Endothelial cell (in vitro differentiated cells): Measurements from ENCODE around the gene SLC8A1. TPM values are rescaled to one million over a fixed set of nuclear protein-coding genes. Genes with fewer than 3 reads are reported as not detected.

Experiments used
- DNase-seq: peaks from one replicate; pipeline ENCODE4 v3.0.0; 2021; ENCODE audit warnings: low spot score
- H3K27ac Mint-ChIP-seq: one replicate; pipeline ENCODE4 v1.8.0; 2021; ENCODE audit warnings: mixed read lengths, inconsistent platforms; ENCODE audit not compliant: unreplicated experiment
- H3K27me3 Mint-ChIP-seq: one replicate; pipeline ENCODE4 v1.8.0; 2021; ENCODE audit warnings: mild to moderate bottlenecking, moderate library complexity, mixed read lengths, inconsistent platforms; ENCODE audit not compliant: unreplicated experiment
- H3K36me3 Mint-ChIP-seq: one replicate; pipeline ENCODE4 v1.8.0; 2021; ENCODE audit warnings: mild to moderate bottlenecking, low read depth, mixed read lengths, inconsistent platforms; ENCODE audit not compliant: unreplicated experiment
- H3K4me1 Mint-ChIP-seq: one replicate; pipeline ENCODE4 v1.8.0; 2021; ENCODE audit warnings: mild to moderate bottlenecking, mixed read lengths, inconsistent platforms; ENCODE audit not compliant: unreplicated experiment
- H3K4me3 Mint-ChIP-seq: one replicate; pipeline ENCODE4 v1.8.0; 2021; ENCODE audit warnings: mild to moderate bottlenecking, mixed read lengths, inconsistent platforms; ENCODE audit not compliant: unreplicated experiment
- H3K9me3 Mint-ChIP-seq: one replicate; pipeline ENCODE4 v1.8.0; 2021; ENCODE audit warnings: mixed read lengths, inconsistent platforms; ENCODE audit not compliant: unreplicated experiment
- total RNA-seq: library from RNA; stranded (reverse); fragmentation: NEBNext Ultra II Directional; extraction: Animal tissue kit (Norgen Biotek cat#: 25700); gene quantifications from one replicate; pipeline ENCODE4 v1.2.1, GENCODE V29; 2021; ENCODE audit not compliant: unreplicated experiment
- TF ChIP-seq, protein P1 (sequence below): fragments of 200-600 bp; sonication (generic); IDR thresholded peaks from one replicate; pipeline ENCODE4 v1.5.0; 2021; ENCODE audit warnings: antibody characterized with exemption; ENCODE audit not compliant: unreplicated experiment

Gene SLC8A1
- total RNA-seq, 1 donor from 2014 or later: 0.80 TPM

- DNase-seq: no peak
- H3K36me3 Mint-ChIP-seq: no peaks in the 10 kb centered on the region
- H3K4me3 Mint-ChIP-seq: no peak overlapping the region
- H3K9me3 Mint-ChIP-seq: no peaks in the 10 kb centered on the region
- no peaks in the 10 kb centered on the region for H3K27me3 Mint-ChIP-seq
- peaks cover 7% of the 10 kb centered on the region for H3K4me1 Mint-ChIP-seq
- H3K27ac Mint-ChIP-seq: no peak overlapping the region
- TF ChIP-seq, protein P1, sequence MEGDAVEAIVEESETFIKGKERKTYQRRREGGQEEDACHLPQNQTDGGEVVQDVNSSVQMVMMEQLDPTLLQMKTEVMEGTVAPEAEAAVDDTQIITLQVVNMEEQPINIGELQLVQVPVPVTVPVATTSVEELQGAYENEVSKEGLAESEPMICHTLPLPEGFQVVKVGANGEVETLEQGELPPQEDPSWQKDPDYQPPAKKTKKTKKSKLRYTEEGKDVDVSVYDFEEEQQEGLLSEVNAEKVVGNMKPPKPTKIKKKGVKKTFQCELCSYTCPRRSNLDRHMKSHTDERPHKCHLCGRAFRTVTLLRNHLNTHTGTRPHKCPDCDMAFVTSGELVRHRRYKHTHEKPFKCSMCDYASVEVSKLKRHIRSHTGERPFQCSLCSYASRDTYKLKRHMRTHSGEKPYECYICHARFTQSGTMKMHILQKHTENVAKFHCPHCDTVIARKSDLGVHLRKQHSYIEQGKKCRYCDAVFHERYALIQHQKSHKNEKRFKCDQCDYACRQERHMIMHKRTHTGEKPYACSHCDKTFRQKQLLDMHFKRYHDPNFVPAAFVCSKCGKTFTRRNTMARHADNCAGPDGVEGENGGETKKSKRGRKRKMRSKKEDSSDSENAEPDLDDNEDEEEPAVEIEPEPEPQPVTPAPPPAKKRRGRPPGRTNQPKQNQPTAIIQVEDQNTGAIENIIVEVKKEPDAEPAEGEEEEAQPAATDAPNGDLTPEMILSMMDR: no peak
Measured at GRCh38 chr2:40401896-40402295, 50.0 kb downstream of the SLC8A1 start.

DNA sequence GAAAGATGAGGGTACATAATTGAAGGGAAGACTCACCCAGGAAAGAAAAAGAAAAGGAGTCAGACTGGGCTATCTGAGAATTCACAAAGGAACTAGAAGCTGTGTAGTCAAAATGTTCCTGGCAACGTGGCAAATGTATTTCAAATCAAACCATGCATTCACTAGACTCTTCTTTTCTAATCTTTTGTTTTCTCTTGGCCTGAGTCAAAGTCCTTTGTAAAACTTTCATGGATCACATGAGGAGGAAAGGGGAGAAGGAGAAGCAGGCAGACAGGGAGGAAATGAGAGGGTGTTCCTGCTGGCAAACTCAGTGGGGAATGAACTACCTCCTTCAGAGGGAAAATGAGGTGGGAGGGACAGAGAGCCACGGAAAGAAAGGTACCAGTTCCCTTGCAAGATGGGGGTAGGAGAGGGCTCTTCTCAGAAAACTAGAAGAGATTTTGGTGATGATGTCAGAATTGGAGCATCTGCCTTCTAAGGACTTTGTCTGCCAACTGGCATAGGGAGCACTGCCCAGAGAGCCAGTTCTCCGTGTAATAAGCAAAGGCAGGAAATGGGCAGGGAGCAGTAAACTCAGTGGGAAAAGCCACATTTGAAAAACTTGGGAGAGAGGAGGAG is 51.4 kb downstream of the SLC8A1 start:
- Mint-ChIP-seq H3K27me3 (no peaks in the 10 kb centered on the region), H3K4me1 (peaks cover 9% of the 10 kb centered on the region), H3K4me3 (no peak overlapping the region), H3K27ac (peak overlapping the region; percentile 5), H3K9me3 (no peaks in the 10 kb centered on the region), H3K36me3 (no peaks in the 10 kb centered on the region)
- no peak for DNase-seq
- TF ChIP-seq, protein P1: no peak

GRCh38 chr2:40397765-40398164 is 54.1 kb downstream of the SLC8A1 start:
- no peaks in the 10 kb centered on the region for H3K27me3 Mint-ChIP-seq
- TF ChIP-seq, protein P1: no peak
- peaks cover 11% of the 10 kb centered on the region for H3K4me1 Mint-ChIP-seq
- no peak for DNase-seq
- no peaks in the 10 kb centered on the region for H3K9me3 Mint-ChIP-seq
- no peak overlapping the region for H3K27ac Mint-ChIP-seq
- H3K4me3 Mint-ChIP-seq: no peak overlapping the region
- H3K36me3 Mint-ChIP-seq: no peaks in the 10 kb centered on the region

GRCh38 chr2:40396124-40396523 is 55.8 kb downstream of the SLC8A1 start:
- Mint-ChIP-seq H3K27ac (no peak overlapping the region), H3K27me3 (no peaks in the 10 kb centered on the region), H3K9me3 (no peaks in the 10 kb centered on the region), H3K4me1 (peaks cover 11% of the 10 kb centered on the region), H3K36me3 (no peaks in the 10 kb centered on the region), H3K4me3 (no peak overlapping the region)
- TF ChIP-seq, protein P1: no peak
- DNase-seq: no peak

GRCh38 chr2:40395169-40396073 is 56.5 kb downstream of the SLC8A1 start:
- Mint-ChIP-seq H3K27me3 (no peaks in the 10 kb centered on the region), H3K27ac (peak overlapping the region; percentile 62), H3K4me1 (peaks cover 7% of the 10 kb centered on the region), H3K9me3 (no peaks in the 10 kb centered on the region), H3K4me3 (no peak overlapping the region), H3K36me3 (no peaks in the 10 kb centered on the region)
- no peak for DNase-seq
- TF ChIP-seq, protein P1: no peak
